SK-N-SH (cell line): ENCODE results near the gene PAWR. TPM values are rescaled to one million over a fixed set of nuclear protein-coding genes. Genes with fewer than 3 reads are reported as not detected.

Experiments used
- EP300 ChIP-seq, 2 experiments: IDR thresholded peaks; 2 replicates each; pipeline versions ENCODE4 v1.4.0 to v1.6.1; 2012; ENCODE audit warnings: borderline replicate concordance in 1 of 2, low read depth in 1 of 2, low read length in 1 of 2
- FOXJ3 ChIP-seq: sonication (generic); formaldehyde crosslinking; IDR thresholded peaks from 2 replicates; pipeline ENCODE4 v1.5.1; 2020; ENCODE audit warnings: mild to moderate bottlenecking, missing genetic modification reagents
- JUND ChIP-seq: IDR thresholded peaks from 2 replicates; pipeline ENCODE4 v1.4.0; 2012
- polyA plus RNA-seq, 3 experiments: library from polyadenylated mRNA; depleted of rRNA; stranded (reverse); fragments of >200 nt; gene quantifications; 2 replicates each; pipeline ENCODE4 v1.2.3, GENCODE V29; 2012

PAWR gene
- polyA plus RNA-seq, 1 of the 3 experiments (the other 2 are of a cell fraction): 1.8 TPM

DNA sequence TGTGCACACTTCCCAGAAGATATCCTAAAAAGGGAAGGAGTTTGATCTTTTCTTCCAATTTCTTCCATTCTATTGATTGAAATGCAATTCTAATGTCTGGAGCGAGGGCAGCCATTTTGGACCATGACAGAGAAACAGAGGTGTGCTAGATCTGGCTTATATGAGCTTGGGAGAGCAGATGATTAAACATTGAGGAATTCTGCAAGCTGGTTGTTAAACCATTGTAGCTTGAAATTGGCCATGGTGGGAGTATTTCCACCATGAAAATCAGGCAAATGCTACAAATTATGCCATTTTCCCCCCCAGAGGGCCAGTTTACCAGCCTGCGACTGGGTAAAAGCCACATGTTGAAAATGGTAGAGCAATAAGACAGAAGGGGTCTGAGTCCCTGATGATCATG, 155.0 kb downstream of the PAWR start (continued):
- TF ChIP-seq EP300 (IDR thresholded peaks at IDR 0.05; ENCODE audit: borderline replicate concordance in 1 of 2, low read depth in 1 of 2, low read length in 1 of 2) (no peak), JUND (no peak), FOXJ3 (no peak)

Other genes with a start within 250 kb of the PAWR start
- 26.0 and 39.0 TPM in 2 replicates for gene PPP1R12A, start 244.1 kb upstream of the PAWR start, polyA plus RNA-seq (2012; rRNA removed)